MM.1S (cell line): ENCODE results near the gene ANGPT4.

Experiments
- CTCF ChIP-seq: fragments of 300-600 bp; sonication (generic); IDR thresholded peaks from 2 replicates; pipeline ENCODE4 v1.5.1; 2016; ENCODE audit warnings: antibody characterized with exemption, low read length, mixed read lengths
- EZH2 ChIP-seq: fragments of 300-600 bp; sonication (generic); optimal IDR thresholded peaks from 2 replicates; pipeline ENCODE3; 2017; ENCODE audit warnings: low read depth, mild to moderate bottlenecking, antibody characterized with exemption, low read length, mixed read lengths

GRCh38 chr20:884983-885952 lies 30.9 kb downstream of the ANGPT4 start:
- TF ChIP-seq EZH2 (no peak), CTCF (no peak)
